Muscle of back (tissue), 11 donors: ENCODE results near the gene ING4. TPM values are rescaled to one million over a fixed set of nuclear protein-coding genes. Genes with fewer than 3 reads are reported as not detected.

ENCODE experiments used
- DNase-seq, 3 donors: peaks; one replicate each; pipeline versions ENCODE4 v3.0.0 to v3.0.0-alpha.2; 2013
- polyA plus RNA-seq, 10 donors: library from polyadenylated mRNA; unstranded; fragments of 120-200 nt; gene quantifications; one replicate each; pipeline ENCODE4 v1.2.1, GENCODE V29; 2013; ENCODE audit not compliant: insufficient read length in 10 of 10

The ING4 gene
- polyA plus RNA-seq, 10 donors, result 43.7 to 54.1 (median 48.9) TPM

- peak in 1 of 3 donors; percentile 73 for DNase-seq
Measured at GRCh38 chr12:6608592-6609281, 54.2 kb downstream of the ING4 start.

GRCh38 chr12:6607751-6608591 lies 54.9 kb downstream of the ING4 start:
- DNase-seq, result peak; percentile 48 to 86 (median 66)

GRCh38 chr12:6606331-6607131 lies 56.4 kb downstream of the ING4 start:
- DNase-seq, result peak in 2 of 3 donors; percentile 58 to 76

- peak in 1 of 3 donors; percentile 51 for DNase-seq
Measured at GRCh38 chr12:6605421-6606330, 57.2 kb downstream of the ING4 start.

- DNase-seq, result no peak
Measured at GRCh38 chr12:6604259-6605029, 58.5 kb downstream of the ING4 start.

- peak in 2 of 3 donors; percentile 38 to 56 for DNase-seq
Measured at GRCh38 chr12:6603095-6603567, 59.8 kb downstream of the ING4 start.

- no peak for DNase-seq
Measured at GRCh38 chr12:6602526-6602925, 60.4 kb downstream of the ING4 start.

Other genes starting within 250 kb of the ING4 start
- gene CD27, start 218.2 kb downstream of the ING4 start, polyA plus RNA-seq, result 1 to 10 TPM in 4 of 10 donors, under 1 TPM in 6; 0.34 to 5.9 (median 0.86) TPM
- gene TAPBPL, start 211.1 kb downstream of the ING4 start, polyA plus RNA-seq, result 10 to 100 TPM in 3 of 10 donors, 1 to 10 TPM in 7; 5.4 to 11.6 (median 9.0) TPM
- 10 to 100 TPM in 4 of 10 donors, 1 to 10 TPM in 6; 6.6 to 18.1 (median 9.0) TPM for gene VAMP1, start 192.4 kb downstream of the ING4 start, polyA plus RNA-seq
- gene MRPL51, start 169.9 kb downstream of the ING4 start, polyA plus RNA-seq, result 100 to 1,000 TPM; 117 to 156 (median 137) TPM
- gene NCAPD2, start 169.0 kb downstream of the ING4 start, polyA plus RNA-seq, result 10 to 100 TPM; 28.4 to 52.4 (median 37.9) TPM
- 1,000 to 10,000 TPM; 2,765 to 4,884 (median 4,736) TPM for gene GAPDH, start 128.6 kb downstream of the ING4 start, polyA plus RNA-seq
- 10 to 100 TPM; 19.8 to 37.0 (median 30.3) TPM for gene IFFO1, start 107.1 kb downstream of the ING4 start, polyA plus RNA-seq
- gene NOP2, start 94.8 kb downstream of the ING4 start, polyA plus RNA-seq, result 10 to 100 TPM; 18.6 to 26.9 (median 23.8) TPM
- 100 to 1,000 TPM; 125 to 170 (median 147) TPM for gene CHD4, start 55.7 kb downstream of the ING4 start, polyA plus RNA-seq
- gene LPAR5, start 27.2 kb downstream of the ING4 start, polyA plus RNA-seq, result 1 to 10 TPM in 9 of 10 donors, under 1 TPM in 1; 0.99 to 2.3 (median 1.5) TPM
- gene ACRBP, start 15.7 kb downstream of the ING4 start, polyA plus RNA-seq, result 1 to 10 TPM; 2.1 to 3.8 (median 2.5) TPM
- gene ZNF384, start 26.3 kb upstream of the ING4 start, polyA plus RNA-seq, result 10 to 100 TPM; 40.6 to 62.3 (median 47.0) TPM
- gene PIANP, start 37.7 kb upstream of the ING4 start, polyA plus RNA-seq, result 1 to 10 TPM; 2.6 to 7.0 (median 4.4) TPM
- 10 to 100 TPM; 55.6 to 66.6 (median 61.9) TPM for gene COPS7A, start 60.9 kb upstream of the ING4 start, polyA plus RNA-seq
- gene MLF2, start 90.0 kb upstream of the ING4 start, polyA plus RNA-seq, result 100 to 1,000 TPM; 114 to 157 (median 128) TPM
- gene PTMS, start 103.2 kb upstream of the ING4 start, polyA plus RNA-seq, result 100 to 1,000 TPM; 245 to 421 (median 350) TPM
- 1 to 10 TPM in 1 of 10 donors, under 1 TPM in 9; 0.30 to 1.2 (median 0.53) TPM for gene LAG3, start 109.4 kb upstream of the ING4 start, polyA plus RNA-seq
- 10 to 100 TPM in 2 of 10 donors, 1 to 10 TPM in 8; 5.9 to 15.5 (median 7.7) TPM for gene CD4, start 126.4 kb upstream of the ING4 start, polyA plus RNA-seq
- gene GPR162, start 158.7 kb upstream of the ING4 start, polyA plus RNA-seq, result 10 to 100 TPM; 15.3 to 27.6 (median 17.9) TPM
- gene P3H3, start 165.3 kb upstream of the ING4 start, polyA plus RNA-seq, result 10 to 100 TPM; 32.6 to 62.7 (median 44.1) TPM
- gene GNB3, start 177.8 kb upstream of the ING4 start, polyA plus RNA-seq, result 10 to 100 TPM; 10.3 to 40.0 (median 26.3) TPM
- 10 to 100 TPM; 14.1 to 25.5 (median 19.5) TPM for gene CDCA3, start 188.2 kb upstream of the ING4 start, polyA plus RNA-seq
- 10 to 100 TPM; 46.9 to 67.1 (median 59.3) TPM for gene USP5, start 189.0 kb upstream of the ING4 start, polyA plus RNA-seq
- 1,000 to 10,000 TPM in 3 of 10 donors, 100 to 1,000 TPM in 7; 716 to 1,072 (median 910) TPM for gene TPI1, start 204.4 kb upstream of the ING4 start, polyA plus RNA-seq
- 1 to 10 TPM; 2.5 to 7.0 (median 5.7) TPM for gene SPSB2, start 210.2 kb upstream of the ING4 start, polyA plus RNA-seq
- 10 to 100 TPM in 6 of 10 donors, 1 to 10 TPM in 4; 8.4 to 11.7 (median 10.2) TPM for gene LRRC23, start 241.7 kb upstream of the ING4 start, polyA plus RNA-seq